Naive thymus-derived CD4-positive, alpha-beta T cell (primary cell): ENCODE results near the gene ZNHIT6. TPM values are rescaled to one million over a fixed set of nuclear protein-coding genes. Genes with fewer than 3 reads are reported as not detected.

Experiments
- polyA plus RNA-seq, 2 donors: library from polyadenylated mRNA; unstranded; fragments of 300-500 nt; fragmentation: Illumina TruSeq; gene quantifications; one replicate each; pipeline ENCODE4 v1.2.3, GENCODE V29; 2021
- total RNA-seq, 6 experiments: library from RNA in 5 of 6; stranded (reverse) in 5 of 6; gene quantifications; 1 replicate in 5 of 6; 2 replicates in 1 of 6; pipeline ENCODE4 v1.2.3 and lab custom pipeline; 2021 to 2026

The ZNHIT6 gene
- total and polyA plus RNA-seq, 7 experiments from 2014 or later, result 13.8 to 22.2 (median 20.4) TPM

Other genes with a start within 250 kb of the ZNHIT6 start
- gene DDAH1, start 243.3 kb downstream of the ZNHIT6 start, total RNA-seq, result under 1 TPM in 1 of 5 experiments, not detected in 4; 0.08 TPM
- not detected for gene DDAH1, start 243.3 kb downstream of the ZNHIT6 start, polyA plus RNA-seq
- not detected for gene CCN1, start 127.7 kb downstream of the ZNHIT6 start, total RNA-seq
- not detected for gene CCN1, start 127.7 kb downstream of the ZNHIT6 start, polyA plus RNA-seq